ENCODE measurements around the gene SIK3.

GRCh38 chr11:116913000-116913399 is 185.2 kb downstream of the SIK3 start:
- TF ChIP-seq CTCF (IDR thresholded peaks at IDR 0.05), result no peak
- no peak for TF ChIP-seq POLR2A (IDR thresholded peaks at IDR 0.05)
